ENCODE data around the gene CDKAL1.
"Not testable (repeated sequence)": the region's sequence is repeated elsewhere in the genome, so short reads cannot be mapped to it uniquely, and the experiment has no call there.

CDKAL1 gene

GRCh38 chr6:20708367-20709124, 174.3 kb downstream of the CDKAL1 start:
- DNase-seq (ENCODE audit: low read depth): peak; percentile 57

GRCh38 chr6:20709451-20709850, 175.2 kb downstream of the CDKAL1 start:
- DNase-seq (ENCODE audit: low read depth): peak; percentile 29

GRCh38 chr6:20710341-20710740, 176.1 kb downstream of the CDKAL1 start:
- DNase-seq (ENCODE audit: low read depth): no peak

DNA sequence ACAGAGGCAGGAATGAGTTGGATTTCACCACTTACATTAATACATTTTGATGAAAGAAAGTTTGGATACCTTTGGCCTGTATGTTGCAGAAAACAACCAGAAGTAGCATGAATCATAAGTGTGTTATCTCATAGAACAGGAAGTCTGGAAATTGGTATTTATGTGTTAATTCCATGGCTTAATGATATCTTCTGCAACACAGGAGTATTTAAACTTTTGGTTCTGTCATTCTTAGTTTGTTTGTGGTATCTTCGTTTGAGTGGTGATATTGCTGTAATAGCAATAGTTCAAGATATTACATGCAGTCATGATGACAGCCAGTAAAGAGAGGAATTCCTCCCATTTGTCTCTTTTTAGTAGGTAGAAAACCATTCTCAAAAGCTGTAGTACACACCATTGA, 177.3 kb downstream of the CDKAL1 start:
- peak; percentile 80 for DNase-seq (ENCODE audit: low read depth)

GRCh38 chr6:20712011-20712410, 177.8 kb downstream of the CDKAL1 start:
- DNase-seq (ENCODE audit: low read depth): peak; percentile 73

DNA sequence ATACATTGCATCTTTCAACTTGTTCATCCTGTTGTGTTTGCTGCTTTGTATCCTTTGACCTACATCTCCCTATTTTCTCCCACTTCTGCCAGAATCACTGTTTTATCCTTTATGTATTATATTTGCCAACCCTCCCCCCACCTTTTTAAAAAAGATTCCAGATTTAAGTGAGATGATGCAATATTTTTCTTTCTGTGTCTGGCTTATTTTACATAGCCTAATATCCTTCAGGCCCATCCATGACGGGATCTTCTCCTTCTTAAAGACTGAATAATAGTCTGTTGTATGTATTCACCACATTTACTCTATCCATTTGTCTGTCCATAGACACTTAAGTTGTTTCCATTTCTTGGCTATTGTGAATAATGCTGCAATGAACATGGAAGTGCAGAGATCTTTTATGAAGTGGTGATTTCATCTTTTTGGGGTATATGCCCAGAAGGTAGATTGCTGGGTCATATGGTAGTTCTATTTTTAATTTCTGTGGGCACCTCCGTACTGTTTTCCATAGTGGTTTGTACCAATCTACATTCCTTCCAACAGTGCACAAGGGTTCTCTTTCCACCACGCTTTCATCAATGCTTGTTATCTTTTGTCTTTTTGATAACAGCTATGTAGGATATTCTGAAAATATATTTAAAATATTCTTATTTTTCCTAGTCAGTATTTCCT, 181.0 kb downstream of the CDKAL1 start:
- DNase-seq (ENCODE audit: low read depth): no peak

DNA sequence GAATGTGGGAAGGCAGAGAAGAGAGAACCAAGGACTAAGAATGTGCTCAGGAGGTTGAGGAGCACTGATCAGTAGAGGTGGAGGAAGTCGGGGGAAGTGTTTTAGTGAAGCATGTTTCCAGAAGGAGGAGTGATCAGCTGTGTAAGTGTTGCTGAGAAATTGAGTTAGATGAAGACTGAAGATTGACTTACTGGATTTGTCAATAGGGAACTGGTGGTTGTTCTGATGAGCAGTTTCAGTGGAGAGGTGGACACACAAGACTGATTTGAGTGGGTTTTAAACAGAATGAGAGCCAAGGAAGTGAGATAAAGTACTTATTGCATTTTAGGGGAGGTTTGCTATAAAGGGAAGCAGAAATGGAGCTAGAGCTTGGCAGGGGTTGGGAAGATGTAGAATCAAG, 182.6 kb downstream of the CDKAL1 start:
- no peak for DNase-seq (ENCODE audit: low read depth)

GRCh38 chr6:20717743-20718142, 183.5 kb downstream of the CDKAL1 start:
- no peak for DNase-seq (ENCODE audit: low read depth)

- DNase-seq (ENCODE audit: low read depth): peak; percentile 69
Observed at GRCh38 chr6:20718705-20719653, 184.7 kb downstream of the CDKAL1 start.

GRCh38 chr6:20719980-20720379, 185.7 kb downstream of the CDKAL1 start:
- DNase-seq (ENCODE audit: low read depth): no peak

DNA sequence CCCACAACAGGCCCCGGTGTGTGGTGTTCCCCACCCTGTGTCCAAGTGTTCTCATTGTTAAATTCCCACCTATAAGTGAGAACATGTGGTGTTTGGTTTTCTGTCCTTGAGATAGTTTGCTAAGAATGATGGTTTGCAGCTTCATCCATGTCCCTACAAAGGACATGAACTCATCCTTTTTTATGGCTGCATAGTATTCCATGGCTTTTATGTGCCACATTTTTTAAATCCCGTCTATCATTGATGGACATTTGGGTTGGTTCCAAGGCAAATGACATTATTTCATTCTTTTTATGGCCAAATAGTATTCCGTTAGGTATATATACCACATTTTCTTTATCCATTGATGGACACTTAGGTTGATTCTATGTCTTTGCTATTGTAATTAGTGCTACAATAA, 186.9 kb downstream of the CDKAL1 start:
- not testable (repeated sequence) for DNase-seq (ENCODE audit: low read depth)

- DNase-seq (ENCODE audit: low read depth): no peak
Observed at GRCh38 chr6:20722455-20722854, 188.2 kb downstream of the CDKAL1 start.

GRCh38 chr6:20723236-20723635, 189.0 kb downstream of the CDKAL1 start:
- no peak for DNase-seq (ENCODE audit: low read depth)

DNA sequence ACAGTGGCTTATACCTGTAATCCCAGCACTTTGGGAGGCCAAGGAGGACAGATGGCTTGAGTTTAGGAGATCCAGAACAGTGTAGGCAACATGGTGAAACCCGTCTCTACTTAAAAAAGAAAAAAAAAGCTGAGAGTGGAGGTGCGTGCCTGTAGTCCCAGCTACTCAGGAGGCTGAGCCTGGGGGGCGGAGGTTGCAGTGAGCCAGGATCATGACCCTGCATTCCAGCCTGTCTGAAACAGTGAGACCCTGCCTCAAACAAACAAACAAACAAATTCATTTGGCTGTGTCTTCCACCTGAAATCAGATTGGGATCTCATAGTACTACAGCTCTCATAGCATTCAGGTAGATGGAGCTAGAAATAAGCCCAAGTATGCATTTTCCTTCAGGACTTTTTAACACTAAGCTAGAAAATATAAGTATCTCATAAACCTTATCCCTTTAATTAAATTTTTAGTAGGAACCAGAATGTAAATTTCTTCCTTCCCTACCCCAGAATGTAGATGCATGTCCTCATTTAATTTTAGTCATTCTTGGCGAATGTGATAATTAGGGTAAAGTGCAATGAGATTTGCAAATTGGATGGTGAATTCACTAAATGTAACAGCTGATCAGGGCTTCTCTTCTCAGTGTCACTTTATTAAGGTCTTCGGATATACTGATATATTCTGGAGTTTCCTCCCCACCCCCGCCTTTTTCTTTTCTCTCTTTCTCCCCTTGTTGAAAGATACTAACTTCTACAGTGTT, 190.4 kb downstream of the CDKAL1 start:
- DNase-seq (ENCODE audit: low read depth): no peak

DNA sequence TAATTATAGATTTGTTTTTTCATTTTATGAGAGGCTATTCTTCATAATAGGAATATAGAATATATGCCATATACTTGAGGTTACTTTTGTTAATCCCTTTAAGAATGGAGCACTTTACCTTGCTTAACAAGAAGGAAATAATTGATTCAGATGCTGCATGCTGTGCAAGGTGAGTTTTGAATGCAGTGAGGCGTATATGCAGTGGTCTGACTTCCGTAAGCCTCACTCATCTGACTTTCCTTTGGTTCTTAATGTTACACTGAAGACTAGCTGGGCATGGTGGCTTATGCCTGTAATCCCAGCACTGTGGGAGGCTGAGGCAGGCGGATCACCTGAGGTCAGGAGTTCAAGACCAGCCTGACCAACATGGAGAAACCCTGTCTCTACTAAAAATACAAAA, 191.0 kb downstream of the CDKAL1 start:
- DNase-seq (ENCODE audit: low read depth): not testable (repeated sequence)

DNA sequence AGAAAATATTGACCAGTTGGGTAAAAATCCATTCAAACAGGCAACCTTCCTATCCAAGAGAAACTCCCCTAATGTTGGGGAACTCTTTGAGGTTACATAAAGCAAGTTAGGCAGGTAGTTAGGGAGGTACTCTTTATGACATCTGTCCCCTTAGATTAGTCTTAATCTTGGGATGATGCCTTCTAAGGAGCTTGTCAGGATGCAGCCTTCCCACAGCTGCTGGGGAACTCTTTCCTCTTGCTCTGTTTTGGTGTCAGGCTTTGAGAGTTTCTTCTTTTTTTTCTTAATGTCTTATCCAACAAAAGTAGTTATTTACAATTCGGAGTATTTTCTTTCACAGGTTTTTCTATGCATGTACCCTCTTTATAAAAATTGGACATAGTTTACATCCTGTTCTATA, 194.8 kb downstream of the CDKAL1 start:
- no peak for DNase-seq (ENCODE audit: low read depth)

DNA sequence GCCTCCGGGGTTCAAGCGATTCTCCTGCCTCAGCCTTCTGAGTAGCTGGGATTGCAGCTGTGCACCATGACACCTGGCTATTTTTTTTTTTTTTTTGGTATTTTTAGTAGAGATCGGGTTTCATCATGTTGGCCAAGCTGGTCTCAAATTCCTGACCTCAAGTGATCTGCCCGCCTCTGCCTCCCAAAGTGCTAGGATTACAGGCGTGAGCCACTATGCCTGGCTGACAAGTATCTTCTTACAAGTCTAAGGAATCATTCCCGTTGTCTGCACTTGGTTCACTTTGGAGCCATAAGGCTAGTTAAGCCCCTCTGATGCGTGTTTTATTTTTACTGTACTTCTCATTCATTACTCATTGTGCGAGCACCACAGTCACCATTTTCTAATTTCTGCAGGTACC, 198.1 kb downstream of the CDKAL1 start:
- peak; percentile 62 for DNase-seq (ENCODE audit: low read depth)

GRCh38 chr6:20732896-20733295, 198.6 kb downstream of the CDKAL1 start:
- no peak for DNase-seq (ENCODE audit: low read depth)

DNA sequence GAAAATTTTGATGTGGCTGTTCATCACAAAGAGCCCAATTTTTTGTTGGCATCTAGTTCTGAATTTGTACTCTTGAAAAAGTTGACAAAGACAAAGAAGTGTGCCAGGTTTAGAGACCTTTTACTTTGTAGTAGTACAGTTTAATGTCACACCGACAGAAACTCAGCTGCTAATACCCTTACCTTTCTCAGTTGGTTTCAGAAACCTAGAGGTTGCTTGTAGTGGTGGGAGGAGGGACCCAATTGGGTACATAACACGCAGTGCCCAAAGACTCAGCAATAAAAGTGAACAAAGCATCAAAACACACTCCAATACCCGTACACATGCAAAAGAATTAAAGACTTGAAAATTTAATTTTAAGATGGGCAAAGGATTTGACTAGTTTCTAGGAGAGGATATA, 203.7 kb downstream of the CDKAL1 start:
- DNase-seq (ENCODE audit: low read depth): no peak

- no peak for DNase-seq (ENCODE audit: low read depth)
Observed at GRCh38 chr6:20740088-20740487, 205.8 kb downstream of the CDKAL1 start.

DNA sequence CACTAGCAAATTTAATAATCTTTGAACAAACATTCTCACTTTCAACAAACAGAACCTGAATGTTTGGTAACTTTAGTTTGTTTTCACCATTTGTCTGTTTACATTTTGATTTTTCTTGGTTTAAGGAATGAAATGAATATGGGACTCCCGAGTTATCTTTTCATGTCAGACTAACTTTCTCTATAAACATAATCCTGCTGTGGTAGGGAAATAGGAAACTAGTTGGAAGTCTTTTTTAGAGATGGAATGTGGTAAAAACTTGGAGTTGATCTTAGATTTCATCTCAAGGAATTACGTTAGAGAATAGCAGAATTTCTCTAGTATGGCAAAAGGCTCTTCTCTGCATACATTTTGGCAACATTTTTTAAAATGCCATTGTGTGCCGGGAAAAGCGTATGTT, 206.5 kb downstream of the CDKAL1 start:
- DNase-seq (ENCODE audit: low read depth): no peak

DNA sequence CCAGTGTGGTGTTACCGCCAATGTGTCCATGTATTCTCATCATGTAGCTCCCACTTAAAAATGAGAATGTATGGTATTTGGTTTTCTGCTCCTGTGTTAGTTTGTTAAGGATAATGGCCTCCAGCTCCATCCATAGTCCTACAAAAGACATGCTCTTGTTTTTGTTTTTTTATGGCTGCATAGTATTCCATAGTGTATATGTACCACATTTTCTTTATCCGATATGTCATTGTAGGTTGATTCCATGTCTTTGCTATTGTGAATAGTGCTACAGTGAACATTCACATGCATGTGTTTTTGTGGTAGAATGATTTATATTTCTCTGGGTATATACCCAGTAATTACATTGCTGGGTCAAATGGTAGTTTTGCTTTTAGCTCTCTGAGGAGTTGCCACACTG, 207.2 kb downstream of the CDKAL1 start:
- no peak for DNase-seq (ENCODE audit: low read depth)
